SJCRH30 (cell line): ENCODE measurements around the gene PDE10A. TPM values are rescaled to one million over a fixed set of nuclear protein-coding genes. Genes with fewer than 3 reads are reported as not detected.
A peak's percentile ranks its signal among the peaks of the same experiment; 100 is the strongest.
"Not testable (repeated sequence)": the region's sequence is repeated elsewhere in the genome, so short reads cannot be mapped to it uniquely, and the experiment has no call there.

ENCODE experiments used
- DNase-seq, 2 experiments: peaks; one replicate each; pipeline ENCODE4 v3.0.0-alpha.2; 2015 to 2020
- H3K27ac ChIP-seq: fragments of 250-450 bp; sonication (Bioruptor Pico); 2 replicates; pipeline ENCODE4 v1.5.1; 2020; ENCODE audit warnings: mild to moderate bottlenecking, moderate library complexity
- H3K27me3 ChIP-seq: fragments of 250-450 bp; sonication (Bioruptor Pico); 2 replicates; pipeline ENCODE4 v1.5.1; 2020; ENCODE audit warnings: mild to moderate bottlenecking, moderate library complexity
- H3K36me3 ChIP-seq: fragments of 250-450 bp; sonication (Bioruptor Pico); 2 replicates; pipeline ENCODE4 v1.5.1; 2020; ENCODE audit warnings: mild to moderate bottlenecking, moderate library complexity
- H3K4me1 ChIP-seq: fragments of 250-450 bp; sonication (Bioruptor Pico); 2 replicates; pipeline ENCODE4 v1.5.1; 2020; ENCODE audit warnings: mild to moderate bottlenecking, moderate library complexity
- H3K4me3 ChIP-seq: fragments of 250-450 bp; sonication (Bioruptor Pico); 2 replicates; pipeline ENCODE4 v1.5.1; 2020; ENCODE audit warnings: mild to moderate bottlenecking, moderate library complexity
- H3K9me3 ChIP-seq: fragments of 250-450 bp; sonication (Bioruptor Pico); replicated peaks from 2 replicates; pipeline ENCODE4 v1.5.1; 2020; ENCODE audit warnings: mild to moderate bottlenecking, moderate library complexity
- total RNA-seq: library from RNA; depleted of rRNA; stranded (reverse); fragments of >200 nt; shearing (Covaris generic); gene quantifications from 2 replicates; pipeline ENCODE4 v1.2.3, GENCODE V29; 2014

PDE10A gene
- total RNA-seq, 1 experiment from 2014 or later, result 14.5 TPM

DNA sequence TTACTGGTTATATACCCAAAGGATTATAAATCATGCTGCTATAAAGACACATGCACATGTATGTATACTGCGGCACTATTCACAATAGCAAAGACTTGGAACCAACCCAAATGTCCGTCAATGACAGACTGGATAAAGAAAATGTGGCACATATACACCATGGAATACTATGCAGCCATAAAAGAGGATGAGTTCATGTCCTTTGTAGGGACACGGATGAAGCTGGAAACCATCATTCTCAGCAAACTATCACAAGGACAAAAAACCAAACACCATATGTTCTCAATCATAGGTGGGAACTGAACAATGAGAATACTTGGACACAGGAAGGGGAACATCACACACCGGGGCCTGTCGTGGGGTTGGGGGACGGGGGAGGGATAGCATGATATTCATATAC, 104.9 kb downstream of the PDE10A start:
- not testable (repeated sequence) for H3K4me3 ChIP-seq, H3K27ac ChIP-seq, H3K36me3 ChIP-seq, H3K9me3 ChIP-seq, DNase-seq, H3K4me1 ChIP-seq, H3K27me3 ChIP-seq

DNA sequence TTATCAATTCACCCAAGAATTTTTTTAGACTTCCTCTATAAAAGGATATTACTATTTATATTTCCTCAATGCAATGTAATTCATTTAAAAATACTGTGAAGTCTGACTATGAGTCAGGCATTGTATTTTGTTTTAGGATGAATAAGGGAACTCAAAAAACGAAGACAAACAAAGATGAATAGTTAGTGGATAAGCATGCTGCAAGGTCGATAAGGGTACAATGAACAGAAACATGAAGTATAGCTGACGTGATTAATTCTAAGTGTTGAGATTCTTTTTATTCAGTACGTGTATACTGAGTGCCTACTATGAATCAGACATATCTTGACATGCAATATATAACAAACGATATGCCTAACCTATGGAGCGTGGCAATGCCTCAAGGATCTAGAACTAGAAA, 105.4 kb downstream of the PDE10A start:
- Histone ChIP-seq H3K36me3 (no peaks in the 10 kb centered on the region), H3K27ac (no peak overlapping the region), H3K27me3 (no peaks in the 10 kb centered on the region), H3K9me3 (peaks cover 3% of the 10 kb centered on the region), H3K4me3 (no peak overlapping the region), H3K4me1 (no peaks in the 10 kb centered on the region)
- DNase-seq, result no peak

DNA sequence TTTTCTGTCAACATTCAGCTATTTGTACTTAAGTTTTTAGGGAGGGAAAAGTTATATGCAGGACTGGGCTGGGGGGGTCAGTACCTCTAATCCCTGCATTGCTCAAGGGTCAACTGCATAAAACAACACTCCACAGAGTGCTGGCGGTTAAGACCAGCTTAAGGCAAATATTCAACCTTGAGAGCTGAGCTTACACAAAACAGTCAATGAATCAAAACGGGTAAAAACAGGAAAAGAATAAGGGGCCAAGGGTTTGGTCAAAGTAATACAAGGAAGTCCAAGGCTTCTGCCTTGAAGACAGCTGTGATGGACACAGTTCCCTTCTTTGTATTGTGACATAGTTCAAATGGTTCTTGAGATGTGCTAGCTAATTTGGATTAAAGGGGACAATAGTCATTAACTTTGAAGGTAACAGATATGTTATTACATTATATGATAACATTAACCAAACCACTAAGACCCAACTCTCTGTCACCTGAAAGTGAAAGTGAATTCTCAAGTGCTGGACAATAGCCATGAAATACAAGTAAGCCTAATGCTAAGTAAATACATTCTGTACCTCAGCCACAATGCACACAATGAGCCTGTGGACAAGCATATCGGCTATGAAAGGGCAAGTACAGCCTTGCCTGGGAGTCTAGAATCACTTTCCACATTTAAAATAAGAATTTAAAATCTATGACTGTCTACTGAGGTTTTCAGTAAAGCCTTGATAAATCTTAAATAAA, 106.8 kb downstream of the PDE10A start:
- Histone ChIP-seq H3K9me3 (peaks cover 3% of the 10 kb centered on the region), H3K27me3 (no peaks in the 10 kb centered on the region), H3K27ac (no peak overlapping the region), H3K4me1 (no peaks in the 10 kb centered on the region), H3K36me3 (no peaks in the 10 kb centered on the region), H3K4me3 (no peak overlapping the region)
- peak in 1 of 2 experiments; percentile 34 for DNase-seq

- H3K4me3 ChIP-seq, H3K9me3 ChIP-seq, H3K36me3 ChIP-seq, H3K27me3 ChIP-seq, H3K27ac ChIP-seq, H3K4me1 ChIP-seq, DNase-seq: not testable (repeated sequence)
Observed at GRCh38 chr6:165554644-165555043, 108.4 kb downstream of the PDE10A start.

DNA sequence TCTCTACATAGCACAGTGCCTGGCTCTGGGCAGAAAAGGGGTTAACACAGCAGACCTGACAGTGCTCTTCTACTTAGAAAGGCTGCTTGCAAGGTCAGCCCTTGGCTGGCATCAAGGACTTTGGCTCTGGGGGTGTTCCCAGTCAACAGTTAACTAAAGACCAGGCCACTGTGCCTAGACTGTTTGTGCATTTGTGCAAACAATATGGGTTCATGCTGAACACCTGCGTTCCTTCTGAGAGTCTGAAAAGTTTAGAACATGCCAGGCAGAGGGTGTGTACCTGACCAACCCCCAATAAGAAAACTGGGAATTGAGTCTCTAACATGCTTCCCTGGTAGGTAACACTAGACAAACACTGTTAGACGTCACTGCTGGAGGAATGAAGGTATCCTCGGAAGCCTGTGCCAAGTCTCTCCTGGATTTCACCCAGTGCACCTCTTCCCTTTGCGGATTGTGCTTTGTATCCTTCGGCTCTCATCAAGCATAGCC, 110.7 kb downstream of the PDE10A start:
- Histone ChIP-seq H3K4me1 (no peaks in the 10 kb centered on the region), H3K36me3 (no peaks in the 10 kb centered on the region), H3K4me3 (no peak overlapping the region), H3K27ac (no peak overlapping the region), H3K27me3 (no peaks in the 10 kb centered on the region), H3K9me3 (no peaks in the 10 kb centered on the region; the same call in 1 of the 2 replicates)
- DNase-seq, result no peak

GRCh38 chr6:165551828-165552227, 111.2 kb downstream of the PDE10A start:
- no peaks in the 10 kb centered on the region; the same call in 1 of the 2 replicates for H3K9me3 ChIP-seq
- DNase-seq, result no peak
- H3K36me3 ChIP-seq, result no peaks in the 10 kb centered on the region
- no peak overlapping the region for H3K27ac ChIP-seq
- no peaks in the 10 kb centered on the region for H3K27me3 ChIP-seq
- no peak overlapping the region for H3K4me3 ChIP-seq
- H3K4me1 ChIP-seq, result no peaks in the 10 kb centered on the region

GRCh38 chr6:165548450-165548849, 114.6 kb downstream of the PDE10A start:
- H3K4me3 ChIP-seq, result no peak overlapping the region
- no peak for DNase-seq
- no peaks in the 10 kb centered on the region for H3K27me3 ChIP-seq
- no peak overlapping the region for H3K27ac ChIP-seq
- H3K36me3 ChIP-seq, result no peaks in the 10 kb centered on the region
- H3K4me1 ChIP-seq, result no peaks in the 10 kb centered on the region
- no peaks in the 10 kb centered on the region for H3K9me3 ChIP-seq

GRCh38 chr6:165545806-165546205, 117.2 kb downstream of the PDE10A start:
- H3K36me3 ChIP-seq, result peaks cover 3% of the 10 kb centered on the region; the same call in 1 of the 2 replicates
- H3K27ac ChIP-seq, result no peak overlapping the region
- no peak for DNase-seq
- no peaks in the 10 kb centered on the region for H3K9me3 ChIP-seq
- no peaks in the 10 kb centered on the region for H3K27me3 ChIP-seq
- no peaks in the 10 kb centered on the region for H3K4me1 ChIP-seq
- no peak overlapping the region for H3K4me3 ChIP-seq

GRCh38 chr6:165543781-165544180, 119.3 kb downstream of the PDE10A start:
- H3K4me3 ChIP-seq, result no peak overlapping the region
- no peaks in the 10 kb centered on the region for H3K27me3 ChIP-seq
- DNase-seq, result no peak
- H3K4me1 ChIP-seq, result no peaks in the 10 kb centered on the region
- H3K36me3 ChIP-seq, result peaks cover 3% of the 10 kb centered on the region; the same call in 1 of the 2 replicates
- no peak overlapping the region for H3K27ac ChIP-seq
- no peaks in the 10 kb centered on the region for H3K9me3 ChIP-seq

GRCh38 chr6:165536911-165537310, 126.1 kb downstream of the PDE10A start:
- Histone ChIP-seq H3K4me3 (no peak overlapping the region), H3K27ac (no peak overlapping the region)

GRCh38 chr6:165519316-165519715, 143.7 kb downstream of the PDE10A start:
- H3K4me3 ChIP-seq, result no peak overlapping the region
- no peaks in the 10 kb centered on the region for H3K9me3 ChIP-seq
- no peak overlapping the region for H3K27ac ChIP-seq
- H3K27me3 ChIP-seq, result no peaks in the 10 kb centered on the region
- H3K36me3 ChIP-seq, result no peaks in the 10 kb centered on the region; the same call in 1 of the 2 replicates
- no peak for DNase-seq
- H3K4me1 ChIP-seq, result peaks cover 7% of the 10 kb centered on the region

More at GRCh38 chr6:165536911-165537310, 126.1 kb downstream of the PDE10A start:
- Histone ChIP-seq H3K27me3 (no peaks in the 10 kb centered on the region), H3K36me3 (no peaks in the 10 kb centered on the region), H3K9me3 (no peaks in the 10 kb centered on the region), H3K4me1 (no peaks in the 10 kb centered on the region)
- DNase-seq, result no peak

GRCh38 chr6:165515963-165516624, 146.9 kb downstream of the PDE10A start:
- peak in 1 of 2 experiments; percentile 7 for DNase-seq
- no peaks in the 10 kb centered on the region for H3K36me3 ChIP-seq
- no peak overlapping the region for H3K27ac ChIP-seq
- H3K4me1 ChIP-seq, result peaks cover 7% of the 10 kb centered on the region
- no peaks in the 10 kb centered on the region for H3K27me3 ChIP-seq
- H3K4me3 ChIP-seq, result no peak overlapping the region
- H3K9me3 ChIP-seq, result no peaks in the 10 kb centered on the region

- Histone ChIP-seq H3K9me3 (no peaks in the 10 kb centered on the region), H3K36me3 (no peaks in the 10 kb centered on the region), H3K4me1 (peaks cover 7% of the 10 kb centered on the region), H3K27me3 (no peaks in the 10 kb centered on the region), H3K27ac (no peak overlapping the region), H3K4me3 (no peak overlapping the region)
- no peak for DNase-seq
Observed at GRCh38 chr6:165514621-165515020, 148.4 kb downstream of the PDE10A start.

DNA sequence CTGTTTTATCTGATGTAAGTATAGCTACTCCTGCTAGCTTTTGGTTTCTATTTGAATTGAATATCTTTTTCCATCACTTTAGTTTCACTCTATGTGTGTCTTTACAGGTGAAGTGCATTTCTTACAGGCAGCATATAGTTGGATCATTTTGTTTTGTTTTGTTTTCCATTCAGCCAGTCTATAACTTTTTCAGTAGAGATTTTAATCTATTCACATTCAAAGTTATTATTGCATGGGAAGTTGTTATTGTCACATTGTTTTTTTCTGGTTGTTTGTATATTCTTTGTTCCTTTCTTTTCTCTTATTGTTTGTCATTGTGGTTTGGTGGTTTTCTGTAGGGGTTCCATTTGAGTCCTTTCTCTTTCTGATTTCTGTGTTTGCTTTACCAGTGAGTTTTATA, 151.2 kb downstream of the PDE10A start:
- Histone ChIP-seq H3K27me3 (no peaks in the 10 kb centered on the region), H3K4me1 (peaks cover 7% of the 10 kb centered on the region), H3K27ac (no peak overlapping the region), H3K9me3 (no peaks in the 10 kb centered on the region), H3K36me3 (no peaks in the 10 kb centered on the region), H3K4me3 (no peak overlapping the region)
- DNase-seq, result no peak

DNA sequence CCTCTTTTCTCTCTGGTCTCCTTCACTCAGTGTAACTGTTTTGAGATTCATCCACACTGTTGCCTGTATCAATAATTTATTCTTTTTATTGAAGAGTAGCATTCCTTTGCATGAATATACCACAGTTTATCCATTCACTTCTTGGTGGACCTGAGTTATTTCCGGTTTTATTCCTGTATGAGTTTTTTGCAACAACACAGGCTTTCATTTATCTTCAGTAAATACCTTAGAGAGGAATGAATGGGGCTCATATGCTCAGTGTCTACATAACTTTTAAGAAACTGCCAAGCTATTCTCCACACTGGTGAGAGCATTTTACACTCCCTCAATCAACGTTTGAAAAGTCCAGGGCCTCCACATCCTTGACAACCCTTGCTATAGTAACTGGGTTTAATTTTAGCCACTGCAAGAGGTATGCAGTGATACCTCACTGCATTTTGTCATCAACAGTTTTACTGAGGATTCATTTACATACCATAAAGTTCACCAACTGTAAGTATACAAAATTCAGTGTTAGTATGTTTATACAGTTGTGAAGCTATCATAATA, 154.6 kb downstream of the PDE10A start:
- no peak for DNase-seq
- H3K36me3 ChIP-seq, result no peaks in the 10 kb centered on the region
- no peaks in the 10 kb centered on the region for H3K27me3 ChIP-seq
- H3K9me3 ChIP-seq, result no peaks in the 10 kb centered on the region
- H3K4me1 ChIP-seq, result no peaks in the 10 kb centered on the region
- no peak overlapping the region for H3K4me3 ChIP-seq
- no peak overlapping the region for H3K27ac ChIP-seq
